Neutrophil (primary cell): ENCODE results near the gene TMEM125.

Source experiments
- H3K27ac ChIP-seq: fragments of 200-600 bp; sonication (generic); 2 replicates; pipeline ENCODE4 v1.5.1; 2016; ENCODE audit warnings: mild to moderate bottlenecking, moderate library complexity
- H3K27me3 ChIP-seq: fragments of 200-600 bp; sonication (generic); 2 replicates; pipeline ENCODE4 v1.6.0; 2016; ENCODE audit warnings: mild to moderate bottlenecking
- H3K36me3 ChIP-seq: fragments of 200-600 bp; sonication (generic); 2 replicates; pipeline ENCODE4 v1.5.1; 2017
- H3K4me1 ChIP-seq, 2 experiments: fragments of 200-600 bp in 1 of 2; sonication (generic) in 1 of 2; 1 replicate in 1 of 2; 2 replicates in 1 of 2; pipeline versions ENCODE4 v1.5.1 to v1.6.1; 2013 to 2016; ENCODE audit warnings: low read depth in 1 of 2, low read length in 1 of 2, mild to moderate bottlenecking in 1 of 2, moderate library complexity in 1 of 2; ENCODE audit not compliant: control insufficient read depth in 1 of 2, insufficient read depth in 1 of 2
- H3K4me3 ChIP-seq, 2 experiments: fragments of 200-600 bp in 1 of 2; sonication (generic) in 1 of 2; 1 replicate in 1 of 2; 2 replicates in 1 of 2; pipeline ENCODE4 v1.5.1; 2013 to 2016; ENCODE audit warnings: low read depth in 1 of 2, low read length in 1 of 2, mild to moderate bottlenecking in 1 of 2, moderate library complexity in 1 of 2
- H3K9me3 ChIP-seq: fragments of 200-600 bp; sonication (generic); 2 replicates; pipeline ENCODE4 v1.5.1; 2016
- TF ChIP-seq, protein P1 (sequence below): fragments of 200-600 bp; sonication (generic); IDR thresholded peaks from 2 replicates; pipeline ENCODE4 v1.5.1; 2016; ENCODE audit warnings: antibody characterized with exemption

TMEM125 gene

DNA sequence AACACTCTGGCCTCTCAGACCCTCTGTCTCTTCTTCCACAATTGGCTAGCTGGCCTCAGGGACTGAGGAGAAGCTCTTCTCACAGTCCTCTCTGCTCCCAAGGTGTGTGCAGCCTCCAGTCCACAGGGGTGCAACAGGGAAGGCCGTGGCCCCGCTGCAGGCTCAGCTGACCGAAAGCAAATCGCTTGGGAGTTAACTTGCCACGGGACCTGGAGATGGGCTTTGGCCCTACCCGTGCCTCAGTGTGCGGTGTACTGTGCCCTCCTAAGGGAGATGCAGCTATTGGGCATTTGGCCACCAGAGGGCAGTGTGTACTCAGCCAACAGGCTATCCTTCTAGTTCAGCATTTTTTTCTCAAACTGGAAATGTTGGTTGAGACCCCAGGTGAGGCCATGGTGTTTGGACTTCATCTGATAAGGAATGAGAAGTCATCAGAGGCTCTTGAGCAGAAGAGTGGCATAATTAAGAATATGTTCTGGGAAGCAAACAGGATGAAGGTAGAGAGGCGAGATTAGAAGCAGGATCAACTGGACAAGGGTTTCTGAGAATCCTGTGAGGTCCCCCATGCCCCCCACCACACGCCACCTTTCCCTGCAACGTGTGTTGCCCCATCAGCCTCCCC is 42.5 kb upstream of the TMEM125 start:
- H3K36me3 ChIP-seq = no peaks in the 10 kb centered on the region
- H3K9me3 ChIP-seq = no peaks in the 10 kb centered on the region
- H3K4me1 ChIP-seq = no peaks in the 10 kb centered on the region
- H3K27me3 ChIP-seq = no peaks in the 10 kb centered on the region
- TF ChIP-seq, protein P1, sequence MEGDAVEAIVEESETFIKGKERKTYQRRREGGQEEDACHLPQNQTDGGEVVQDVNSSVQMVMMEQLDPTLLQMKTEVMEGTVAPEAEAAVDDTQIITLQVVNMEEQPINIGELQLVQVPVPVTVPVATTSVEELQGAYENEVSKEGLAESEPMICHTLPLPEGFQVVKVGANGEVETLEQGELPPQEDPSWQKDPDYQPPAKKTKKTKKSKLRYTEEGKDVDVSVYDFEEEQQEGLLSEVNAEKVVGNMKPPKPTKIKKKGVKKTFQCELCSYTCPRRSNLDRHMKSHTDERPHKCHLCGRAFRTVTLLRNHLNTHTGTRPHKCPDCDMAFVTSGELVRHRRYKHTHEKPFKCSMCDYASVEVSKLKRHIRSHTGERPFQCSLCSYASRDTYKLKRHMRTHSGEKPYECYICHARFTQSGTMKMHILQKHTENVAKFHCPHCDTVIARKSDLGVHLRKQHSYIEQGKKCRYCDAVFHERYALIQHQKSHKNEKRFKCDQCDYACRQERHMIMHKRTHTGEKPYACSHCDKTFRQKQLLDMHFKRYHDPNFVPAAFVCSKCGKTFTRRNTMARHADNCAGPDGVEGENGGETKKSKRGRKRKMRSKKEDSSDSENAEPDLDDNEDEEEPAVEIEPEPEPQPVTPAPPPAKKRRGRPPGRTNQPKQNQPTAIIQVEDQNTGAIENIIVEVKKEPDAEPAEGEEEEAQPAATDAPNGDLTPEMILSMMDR = peak; percentile 89
- H3K27ac ChIP-seq = no peak overlapping the region
- no peak overlapping the region for H3K4me3 ChIP-seq

DNA sequence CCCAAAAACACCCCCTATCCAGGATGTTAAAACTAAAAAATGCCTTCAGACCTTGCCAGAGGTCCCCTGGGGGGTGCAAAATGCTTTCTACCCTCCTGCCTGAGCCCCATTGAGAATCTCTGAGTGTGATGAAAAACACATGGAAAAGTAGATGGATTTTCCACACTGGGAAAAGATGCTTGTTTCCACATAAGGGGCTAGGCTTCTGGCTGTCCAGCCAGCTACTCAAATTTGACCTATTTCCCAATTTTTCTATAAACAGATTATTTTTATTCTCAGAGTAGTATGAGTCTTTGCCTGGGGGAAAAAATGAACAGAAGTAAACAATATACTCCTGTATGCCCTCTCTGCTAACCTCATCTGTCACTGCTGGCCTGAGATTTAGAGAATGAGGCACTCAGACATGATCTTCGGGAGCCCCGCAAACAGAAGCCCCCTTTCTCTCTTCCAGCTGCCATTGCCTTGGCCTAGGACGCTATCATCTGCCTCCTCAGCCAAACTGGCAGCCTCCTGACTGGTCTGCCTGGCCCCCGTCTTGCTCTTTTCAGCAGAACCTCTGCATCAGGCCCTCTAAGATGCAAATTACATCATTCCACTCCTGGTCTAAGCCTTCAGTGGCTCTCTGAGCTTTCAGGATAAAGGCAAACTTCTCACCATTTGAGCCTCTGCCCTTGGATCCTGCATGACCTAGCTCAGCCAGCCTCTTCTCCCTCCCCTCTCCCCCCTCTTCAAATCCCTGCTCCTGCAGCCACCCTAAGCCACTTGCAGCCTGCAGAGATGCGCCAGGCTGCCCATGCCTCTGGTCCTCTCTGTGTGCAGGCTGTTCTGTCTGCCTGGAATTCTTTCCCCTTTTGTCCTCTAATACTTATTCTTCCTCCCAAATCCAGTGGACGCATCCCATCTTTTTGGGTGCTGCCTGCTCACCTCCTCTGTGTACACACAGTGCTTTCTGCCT is 39.7 kb upstream of the TMEM125 start:
- no peak overlapping the region for H3K4me3 ChIP-seq
- TF ChIP-seq, protein P1 = no peak

DNA sequence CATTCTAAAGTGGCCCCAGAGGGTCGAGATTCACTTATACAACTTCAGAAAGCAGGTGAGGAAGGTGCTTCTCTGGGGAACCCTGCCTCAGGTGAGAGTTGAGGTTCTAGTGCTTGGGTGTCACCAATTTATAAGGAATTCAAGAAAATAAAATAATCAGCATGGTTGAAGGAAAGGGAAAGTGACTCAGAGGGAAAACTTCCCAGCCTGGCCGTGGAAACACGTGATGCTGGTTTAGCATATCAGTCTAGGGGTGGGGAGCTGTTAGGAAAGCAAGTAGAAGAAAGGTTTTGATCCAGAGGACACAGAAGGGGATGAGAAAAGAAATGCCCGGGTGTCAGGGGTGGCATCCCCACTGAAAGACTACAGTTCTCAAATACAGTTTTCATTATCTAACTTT is 37.7 kb upstream of the TMEM125 start:
- no peak overlapping the region for H3K4me3 ChIP-seq
- no peaks in the 10 kb centered on the region for H3K4me1 ChIP-seq
- no peaks in the 10 kb centered on the region for H3K36me3 ChIP-seq
- H3K9me3 ChIP-seq = no peaks in the 10 kb centered on the region
- no peaks in the 10 kb centered on the region for H3K27me3 ChIP-seq
- H3K27ac ChIP-seq = no peak overlapping the region
- TF ChIP-seq, protein P1 = no peak

More for the DNA sequence above, 39.7 kb upstream of the TMEM125 start:
- H3K36me3 ChIP-seq = no peaks in the 10 kb centered on the region
- H3K9me3 ChIP-seq = no peaks in the 10 kb centered on the region
- no peaks in the 10 kb centered on the region for H3K27me3 ChIP-seq
- H3K27ac ChIP-seq = no peak overlapping the region
- H3K4me1 ChIP-seq = no peaks in the 10 kb centered on the region

DNA sequence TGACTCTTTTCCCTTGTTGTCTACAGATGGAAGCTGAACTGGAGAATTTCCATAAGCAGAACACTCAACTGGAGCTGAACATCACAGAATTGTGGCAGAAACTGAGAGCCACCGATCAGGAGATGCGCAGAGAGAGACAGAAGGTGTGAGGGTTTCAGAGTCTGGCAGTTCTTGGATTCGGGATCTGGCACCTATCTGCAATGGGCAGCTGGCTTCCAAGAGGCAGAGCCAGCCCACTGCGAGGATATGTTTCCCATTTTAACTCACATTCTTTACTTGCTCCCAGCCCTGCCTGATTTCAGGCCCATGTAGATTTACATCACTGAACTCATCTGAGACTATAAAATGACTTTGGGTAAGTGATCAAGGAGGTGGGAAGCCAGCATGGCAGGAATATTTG is 37.3 kb upstream of the TMEM125 start:
- TF ChIP-seq, protein P1 = no peak
- Histone ChIP-seq H3K4me1 (no peaks in the 10 kb centered on the region), H3K36me3 (no peaks in the 10 kb centered on the region), H3K27me3 (no peaks in the 10 kb centered on the region), H3K27ac (no peak overlapping the region), H3K4me3 (no peak overlapping the region), H3K9me3 (no peaks in the 10 kb centered on the region)

DNA sequence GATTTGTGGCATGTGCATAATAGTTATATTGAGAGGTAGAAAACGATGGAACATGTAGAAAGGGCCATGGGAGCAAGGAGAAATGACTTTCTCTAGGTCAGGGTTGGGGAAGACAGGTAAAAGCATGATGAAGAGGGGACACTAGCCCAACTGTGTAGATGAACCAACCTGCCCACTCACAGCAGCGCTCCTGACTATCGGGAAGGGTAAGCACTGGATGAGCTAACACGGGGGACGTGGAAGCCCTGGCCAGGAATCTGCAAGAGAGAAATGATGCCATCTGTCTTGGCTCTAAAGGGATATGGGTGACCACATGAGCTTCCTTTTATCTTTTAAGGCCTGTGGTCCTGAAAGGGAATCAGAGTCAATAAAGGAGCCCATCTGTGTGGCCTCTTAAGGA is 36.2 kb upstream of the TMEM125 start:
- Histone ChIP-seq H3K27me3 (no peaks in the 10 kb centered on the region), H3K27ac (no peak overlapping the region), H3K4me3 (no peak overlapping the region), H3K4me1 (no peaks in the 10 kb centered on the region), H3K9me3 (no peaks in the 10 kb centered on the region), H3K36me3 (no peaks in the 10 kb centered on the region)
- TF ChIP-seq, protein P1 = no peak
